GM06990 (cell line): ENCODE data around the gene TMEM127.
A peak's percentile ranks its signal among the peaks of the same experiment; 100 is the strongest.

Experiments
- DNase-seq: peaks from one replicate; pipeline ENCODE4 v3.0.0-alpha.2; 2011; ENCODE audit not compliant: insufficient read length; ENCODE audit errors: extremely low read depth
- H3K27me3 ChIP-seq: replicated peaks from 2 replicates; pipeline ENCODE4 v1.6.0; 2011; ENCODE audit warnings: low read length; ENCODE audit not compliant: control insufficient read depth, insufficient read depth
- H3K36me3 ChIP-seq: 2 replicates; pipeline ENCODE4 v1.5.1; 2011; ENCODE audit warnings: low read length; ENCODE audit not compliant: control insufficient read depth, insufficient read depth
- H3K4me3 ChIP-seq: replicated peaks from 2 replicates; pipeline ENCODE4 v1.5.1; 2011; ENCODE audit warnings: low read depth, mild to moderate bottlenecking, control low read depth, low read length
- CTCF ChIP-seq: IDR thresholded peaks from 2 replicates; pipeline ENCODE4 v1.5.1; 2011; ENCODE audit warnings: low read length, control low read depth, mild to moderate bottlenecking, inconsistent platforms; ENCODE audit not compliant: insufficient read depth, poor library complexity, severe bottlenecking

TMEM127 gene

DNA sequence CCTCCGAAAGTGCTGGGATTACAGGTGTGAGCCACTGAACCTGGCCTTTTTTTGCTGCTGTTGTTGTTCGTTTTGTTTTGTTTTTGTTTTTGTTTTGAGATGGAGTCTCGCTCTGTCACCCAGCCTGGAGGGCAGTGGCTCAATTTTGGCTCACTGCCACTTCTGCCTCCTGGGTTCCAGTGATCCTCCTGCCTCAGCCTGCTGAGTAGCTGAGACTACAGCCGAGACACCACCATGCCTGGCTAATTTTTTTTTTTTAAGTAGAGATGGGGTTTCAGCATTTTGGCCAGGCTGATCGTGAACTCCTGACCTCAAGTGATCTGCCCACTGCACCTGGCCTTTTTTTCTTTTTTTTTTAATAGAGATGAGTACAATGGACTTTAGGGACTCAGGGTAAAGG is 22.0 kb downstream of the TMEM127 start:
- Histone ChIP-seq H3K36me3 (peaks cover 1% of the 10 kb centered on the region; the same call in 1 of the 2 replicates), H3K27me3 (no peaks in the 10 kb centered on the region), H3K4me3 (no peak overlapping the region)
- no peak for DNase-seq
- TF ChIP-seq CTCF: no peak

- Histone ChIP-seq H3K36me3 (peaks cover 1% of the 10 kb centered on the region; the same call in 1 of the 2 replicates), H3K27me3 (no peaks in the 10 kb centered on the region), H3K4me3 (peak overlapping the region; percentile 26)
- DNase-seq: peak; percentile 78
- no peak for TF ChIP-seq CTCF
Observed at GRCh38 chr2:96241900-96242611, 23.7 kb downstream of the TMEM127 start.

GRCh38 chr2:96241227-96241626 is 24.6 kb downstream of the TMEM127 start:
- no peak for DNase-seq
- TF ChIP-seq CTCF: peak; percentile 45

GRCh38 chr2:96240341-96241038 is 25.3 kb downstream of the TMEM127 start:
- H3K27me3 ChIP-seq: no peaks in the 10 kb centered on the region
- H3K4me3 ChIP-seq: no peak overlapping the region
- TF ChIP-seq CTCF: no peak
- peaks cover 1% of the 10 kb centered on the region; the same call in 1 of the 2 replicates for H3K36me3 ChIP-seq
- DNase-seq: no peak

More at GRCh38 chr2:96241227-96241626, 24.6 kb downstream of the TMEM127 start:
- H3K36me3 ChIP-seq: peaks cover 1% of the 10 kb centered on the region; the same call in 1 of the 2 replicates
- H3K27me3 ChIP-seq: no peaks in the 10 kb centered on the region
- H3K4me3 ChIP-seq: no peak overlapping the region

DNA sequence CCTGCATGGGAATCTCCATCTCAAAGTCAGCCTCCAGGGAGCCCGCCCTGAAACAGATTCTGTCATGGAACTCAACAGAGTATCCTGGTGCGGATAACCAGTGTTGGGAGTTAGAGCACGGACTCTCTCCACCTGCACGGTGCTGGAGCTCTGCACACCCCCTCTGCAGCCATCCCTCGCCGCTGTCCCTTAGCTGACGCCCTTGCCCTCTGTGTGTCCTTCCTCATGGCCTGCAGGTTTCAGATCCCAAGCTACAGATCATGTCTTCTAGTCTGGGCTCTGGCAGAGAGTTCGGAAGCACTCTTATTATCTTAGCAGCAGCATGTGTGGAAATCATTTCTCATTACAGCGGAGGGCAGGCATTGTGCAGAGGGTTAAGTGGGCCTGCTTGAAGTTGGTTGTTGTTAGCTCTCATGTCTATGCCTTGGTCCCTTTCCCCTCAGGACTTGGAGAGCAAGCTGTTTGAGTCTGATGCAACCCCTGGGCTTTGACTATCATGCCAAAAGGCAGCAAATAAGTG is 26.0 kb downstream of the TMEM127 start:
- no peak for DNase-seq
- no peak for TF ChIP-seq CTCF

More for the DNA sequence above, 26.0 kb downstream of the TMEM127 start:
- Histone ChIP-seq H3K4me3 (no peak overlapping the region), H3K36me3 (peaks cover 1% of the 10 kb centered on the region; the same call in 1 of the 2 replicates), H3K27me3 (no peaks in the 10 kb centered on the region)
